SK-N-SH (cell line): ENCODE results near the gene ZNF384. TPM values are rescaled to one million over a fixed set of nuclear protein-coding genes. Genes with fewer than 3 reads are reported as not detected.

Experiments used
- CTCF ChIA-PET: fragments of 300-600, 350-600 bp; formaldehyde crosslinking; extraction: SDS; loops from one replicate; lab custom pipeline; 2021; lab: Yijun Ruan, JAX
- POLR2A ChIA-PET: fragments of 350-600 bp; sonication (Branson Sonifier 250); formaldehyde crosslinking; extraction: SDS; loops from one replicate; lab custom pipeline; 2020; ENCODE audit warnings: antibody characterized with exemption, inconsistent platforms; lab: Yijun Ruan, JAX
- DNase-seq: peaks from one replicate; pipeline ENCODE4 v3.0.0; 2012
- H2AFZ ChIP-seq: fragments of 200-600 bp; sonication (generic); 2 replicates; pipeline ENCODE4 v1.8.1; 2016; ENCODE audit warnings: antibody characterized with exemption, mild to moderate bottlenecking, low read depth
- H3F3A ChIP-seq: fragments of 200-600 bp; sonication (generic); replicated peaks from 2 replicates; pipeline ENCODE3; 2016; ENCODE audit warnings: antibody characterized with exemption, mild to moderate bottlenecking; ENCODE audit not compliant: insufficient read depth
- H3K27ac ChIP-seq, 2 experiments: fragments of 200-500 bp in 1 of 2; fragments of 200-600 bp in 1 of 2; sonication (Bioruptor generic) in 1 of 2; sonication (generic), shearing (Covaris generic) in 1 of 2; 2 replicates each; pipeline versions ENCODE4 v1.5.1 to v1.6.1; 2014 to 2016; ENCODE audit warnings: low read depth in 2 of 2, inconsistent platforms in 1 of 2, low read length in 1 of 2, mild to moderate bottlenecking in 1 of 2, mixed read lengths in 1 of 2
- H3K27me3 ChIP-seq: fragments of 200-600 bp; sonication (generic), shearing (Covaris generic); 2 replicates; pipeline ENCODE4 v1.6.1; 2016; ENCODE audit warnings: mixed run types; ENCODE audit not compliant: insufficient read depth
- H3K36me3 ChIP-seq, 2 experiments: fragments of 200-500 bp in 1 of 2; fragments of 200-600 bp in 1 of 2; sonication (Bioruptor generic) in 1 of 2; sonication (generic) in 1 of 2; replicated peaks in 1 of 2; 2 replicates each; pipeline versions ENCODE3 to v1.5.1; 2014 to 2016; ENCODE audit warnings: low read length in 1 of 2, mild to moderate bottlenecking in 1 of 2; ENCODE audit not compliant: insufficient read depth in 2 of 2, control insufficient read depth in 1 of 2
- H3K4me1 ChIP-seq, 2 experiments: fragments of 200-500 bp in 1 of 2; fragments of 200-600 bp in 1 of 2; sonication (Bioruptor generic) in 1 of 2; sonication (generic), shearing (Covaris generic) in 1 of 2; 2 replicates each; pipeline versions ENCODE4 v1.5.1 to v1.6.1; 2014 to 2016; ENCODE audit warnings: low read depth in 1 of 2, low read length in 1 of 2, mixed run types in 1 of 2; ENCODE audit not compliant: insufficient read depth in 2 of 2, control insufficient read depth in 1 of 2
- H3K4me2 ChIP-seq: fragments of 200-600 bp; sonication (generic), shearing (Covaris generic); 2 replicates; pipeline ENCODE4 v1.6.1; 2017; ENCODE audit warnings: mixed run types
- H3K4me3 ChIP-seq, 2 experiments: fragments of 200-500 bp in 1 of 2; fragments of 200-600 bp in 1 of 2; sonication (Bioruptor generic) in 1 of 2; sonication (generic), shearing (Covaris generic) in 1 of 2; 2 replicates each; pipeline versions ENCODE4 v1.5.1 to v1.8.1; 2014 to 2016; ENCODE audit warnings: low read depth in 2 of 2, inconsistent platforms in 1 of 2, low read length in 1 of 2, mild to moderate bottlenecking in 1 of 2, mixed read lengths in 1 of 2, moderate library complexity in 1 of 2
- H3K79me2 ChIP-seq: fragments of 200-600 bp; sonication (generic); 2 replicates; pipeline ENCODE4 v1.8.1; 2017; ENCODE audit warnings: mild to moderate bottlenecking; ENCODE audit not compliant: insufficient read depth
- H3K9ac ChIP-seq: fragments of 200-600 bp; sonication (generic); 2 replicates; pipeline ENCODE4 v1.6.1; 2017; ENCODE audit warnings: mixed run types
- H3K9me2 ChIP-seq: fragments of 200-600 bp; sonication (generic); 2 replicates; pipeline ENCODE4 v1.6.1; 2017; ENCODE audit warnings: mixed run types
- H3K9me3 ChIP-seq: fragments of 200-600 bp; sonication (generic); 2 replicates; pipeline ENCODE4 v1.6.1; 2017; ENCODE audit warnings: mixed run types, mild to moderate bottlenecking, moderate library complexity
- H4K20me1 ChIP-seq: fragments of 200-600 bp; sonication (generic); 2 replicates; pipeline ENCODE4 v1.6.1; 2017; ENCODE audit warnings: mild to moderate bottlenecking, mixed run types; ENCODE audit not compliant: insufficient read depth
- ELF1 ChIP-seq: IDR thresholded peaks from 2 replicates; pipeline ENCODE4 v1.4.0; 2012
- EZH2phosphoT487 ChIP-seq: fragments of 200-600 bp; sonication (generic); IDR thresholded peaks from 2 replicates; pipeline ENCODE4 v1.6.1; 2017; ENCODE audit warnings: low read depth, mixed run types, mild to moderate bottlenecking, antibody characterized with exemption, moderate library complexity, borderline replicate concordance
- FOSL2 ChIP-seq: IDR thresholded peaks from 2 replicates; pipeline ENCODE4 v1.4.0; 2012; ENCODE audit warnings: low read depth, mild to moderate bottlenecking, moderate library complexity, borderline replicate concordance
- FOXJ3 ChIP-seq: sonication (generic); formaldehyde crosslinking; IDR thresholded peaks from 2 replicates; pipeline ENCODE4 v1.5.1; 2020; ENCODE audit warnings: mild to moderate bottlenecking, missing genetic modification reagents
- GABPA ChIP-seq: IDR thresholded peaks from 2 replicates; pipeline ENCODE4 v1.4.0; 2012; ENCODE audit warnings: low read depth, mild to moderate bottlenecking
- IRF3 ChIP-seq: fragments of 150-350 bp; IDR thresholded peaks from 2 replicates; pipeline ENCODE4 v1.6.1; 2016; ENCODE audit warnings: mild to moderate bottlenecking, low read depth, low read length
- NFIC ChIP-seq: IDR thresholded peaks from 2 replicates; pipeline ENCODE4 v1.4.0; 2012; ENCODE audit warnings: borderline replicate concordance
- PBX3 ChIP-seq: IDR thresholded peaks from 2 replicates; pipeline ENCODE4; 2012
- POLR2AphosphoS5 ChIP-seq: IDR thresholded peaks from 2 replicates; pipeline ENCODE4 v1.6.1; 2012; ENCODE audit warnings: low read depth, low read length
- RAD21 ChIP-seq: IDR thresholded peaks from 2 replicates; pipeline ENCODE4 v1.6.1; 2012; ENCODE audit warnings: mild to moderate bottlenecking, low read length
- REST ChIP-seq: IDR thresholded peaks from 2 replicates; pipeline ENCODE4 v1.6.1; 2012; ENCODE audit warnings: mild to moderate bottlenecking, low read depth, low read length, moderate library complexity
- RFX5 ChIP-seq: IDR thresholded peaks from 2 replicates; pipeline ENCODE4 v1.6.1; 2012; ENCODE audit warnings: mild to moderate bottlenecking, improper control_type of control experiment, low read length
- SMC3 ChIP-seq: IDR thresholded peaks from 2 replicates; pipeline ENCODE4 v1.6.1; 2012; ENCODE audit warnings: low read depth, low read length, improper control_type of control experiment
- TAF1 ChIP-seq: IDR thresholded peaks from 2 replicates; pipeline ENCODE4 v1.6.1; 2012; ENCODE audit warnings: low read depth, mild to moderate bottlenecking, low read length, moderate library complexity, borderline replicate concordance
- TEAD4 ChIP-seq: IDR thresholded peaks from 2 replicates; pipeline ENCODE4 v1.4.0; 2012; ENCODE audit warnings: mild to moderate bottlenecking, borderline replicate concordance; ENCODE audit not compliant: insufficient read depth
- YY1 ChIP-seq: IDR thresholded peaks from 2 replicates; pipeline ENCODE4 v1.4.0; 2012; ENCODE audit warnings: low read depth, mild to moderate bottlenecking
- ZBTB33 ChIP-seq: IDR thresholded peaks from 2 replicates; pipeline ENCODE4 v1.4.0; 2012; ENCODE audit warnings: low read depth, borderline replicate concordance
- WGBS: methylation state at CpG from one replicate; pipeline ENCODE4 v1.1.6; 2017; ENCODE audit warnings: low lambda C conversion rate; 5-methylcytosine and 5-hydroxymethylcytosine counted together
- polyA plus RNA-seq, 3 experiments: library from polyadenylated mRNA; depleted of rRNA; stranded (reverse); fragments of >200 nt; gene quantifications; 2 replicates each; pipeline ENCODE4 v1.2.3, GENCODE V29; 2012

Gene ZNF384
- polyA plus RNA-seq, 1 of the 3 experiments (the other 2 are of a cell fraction): 64.9 TPM

- DNase-seq: no peak
- H3K4me2 ChIP-seq: no peak overlapping the region
- 89% methylated on average over 7 of the region's 7 CpGs for WGBS
- ChIA-PET POLR2A (no interaction called here), CTCF (interaction anchor here (1.0 to 1.4 kb wide), 3 partner anchors 9 to 57 kb away, joined by 3 to 6 read pairs (median 4); no protein-coding TSS in a partner anchor)
- no peaks in the 10 kb centered on the region for H3F3A ChIP-seq
- no peaks in the 10 kb centered on the region for H3K27me3 ChIP-seq
- TF ChIP-seq PBX3 (no peak), ELF1 (no peak), SMC3 (no peak), FOSL2 (no peak), YY1 (no peak), POLR2AphosphoS5 (no peak), RFX5 (no peak), EZH2phosphoT487 (no peak), TAF1 (no peak), ZBTB33 (no peak), GABPA (no peak), REST (no peak), NFIC (no peak), RAD21 (no peak), FOXJ3 (CRISPR knock-in tag) (no peak), IRF3 (no peak), TEAD4 (no peak)
- H3K4me1 ChIP-seq: peaks cover 0 to 18% of the 10 kb centered on the region in 2 experiments; a peak in 1 of 4 replicates
- H3K79me2 ChIP-seq: no peaks in the 10 kb centered on the region
- no peaks in the 10 kb centered on the region for H4K20me1 ChIP-seq
- H3K36me3 ChIP-seq: no peaks in the 10 kb centered on the region
- no peak overlapping the region for H3K4me3 ChIP-seq
- no peaks in the 10 kb centered on the region for H3K9me3 ChIP-seq
- no peaks in the 10 kb centered on the region for H3K9me2 ChIP-seq
- H3K9ac ChIP-seq: no peak overlapping the region
- no peak overlapping the region for H3K27ac ChIP-seq
- no peak overlapping the region for H2AFZ ChIP-seq
These were observed 61.6 kb downstream of the ZNF384 start for GRCh38 chr12:6627616-6628015.
